CD4-positive, alpha-beta memory T cell (primary cell): ENCODE results near the gene TRAK1. TPM values are rescaled to one million over a fixed set of nuclear protein-coding genes. Genes with fewer than 3 reads are reported as not detected.
A peak's percentile ranks its signal among the peaks of the same experiment; 100 is the strongest.
"Not testable (repeated sequence)": the region's sequence is repeated elsewhere in the genome, so short reads cannot be mapped to it uniquely, and the experiment has no call there.

Source experiments
- CTCF ChIA-PET: fragments of 350-600 bp; sonication (Branson Sonifier 250); formaldehyde crosslinking; loops from one replicate; lab custom pipeline; 2021; ENCODE audit warnings: inconsistent platforms; ENCODE audit not compliant: partially characterized antibody; lab: Charles Lee
- POLR2A ChIA-PET: fragments of 350-600 bp; sonication (Branson Sonifier 250); formaldehyde crosslinking; loops from one replicate; lab custom pipeline; 2021; ENCODE audit not compliant: partially characterized antibody; lab: Charles Lee
- DNase-seq, 5 donors: peaks; one replicate each; pipeline versions ENCODE4 v3.0.0 to v3.0.0-alpha.2; 2020 to 2022; ENCODE audit warnings: mixed read lengths in 1 of 5
- H3K27ac ChIP-seq: one replicate; pipeline ENCODE4 v1.7.0; 2013; ENCODE audit warnings: low read depth, low read length
- H3K27me3 ChIP-seq: 2 replicates; pipeline ENCODE4 v1.7.0; 2013; ENCODE audit warnings: mild to moderate bottlenecking, low read length, moderate library complexity; ENCODE audit not compliant: insufficient read depth
- H3K36me3 ChIP-seq: 2 replicates; pipeline ENCODE4 v1.7.0; 2013; ENCODE audit warnings: mild to moderate bottlenecking, low read length, moderate library complexity; ENCODE audit not compliant: insufficient read depth
- H3K4me1 ChIP-seq: 2 replicates; pipeline ENCODE4 v1.7.0; 2013; ENCODE audit warnings: mild to moderate bottlenecking, low read length, moderate library complexity; ENCODE audit not compliant: insufficient read depth
- H3K4me3 ChIP-seq, 2 donors: one replicate each; pipeline ENCODE4 v1.7.0; 2013; ENCODE audit warnings: low read length in 2 of 2, mild to moderate bottlenecking in 1 of 2
- H3K9me3 ChIP-seq, 2 donors: one replicate each; pipeline ENCODE4 v1.7.0; 2013; ENCODE audit warnings: low read length in 2 of 2, control low read depth in 1 of 2; ENCODE audit not compliant: control insufficient read depth in 1 of 2
- H3K27ac Mint-ChIP-seq, 7 donors: one replicate each; pipeline ENCODE4 v1.8.0; 2020 to 2021; ENCODE audit warnings: mixed read lengths in 7 of 7, mild to moderate bottlenecking in 6 of 7, inconsistent platforms in 3 of 7, moderate library complexity in 3 of 7
- H3K27me3 Mint-ChIP-seq, 2 donors: one replicate each; pipeline ENCODE4 v1.8.0; 2020 to 2021; ENCODE audit warnings: mixed read lengths in 2 of 2
- H3K36me3 Mint-ChIP-seq, 2 donors: one replicate each; pipeline ENCODE4 v1.8.0; 2020 to 2021; ENCODE audit warnings: mixed read lengths in 2 of 2, inconsistent platforms in 1 of 2, mild to moderate bottlenecking in 1 of 2
- H3K4me1 Mint-ChIP-seq, 4 donors: one replicate each; pipeline ENCODE4 v1.8.0; 2020 to 2021; ENCODE audit warnings: mixed read lengths in 4 of 4, mild to moderate bottlenecking in 1 of 4
- H3K4me3 Mint-ChIP-seq, 8 donors: one replicate each; pipeline ENCODE4 v1.8.0; 2020 to 2021; ENCODE audit warnings: mixed read lengths in 8 of 8, mild to moderate bottlenecking in 7 of 8, moderate library complexity in 6 of 8, inconsistent platforms in 3 of 8
- H3K9me3 Mint-ChIP-seq, 8 donors: one replicate each; pipeline ENCODE4 v1.8.0; 2020 to 2021; ENCODE audit warnings: mixed read lengths in 8 of 8, mild to moderate bottlenecking in 5 of 8, inconsistent platforms in 3 of 8, moderate library complexity in 1 of 8
- intact Hi-C: fragments of 100-400 bp; cut with micrococcal nuclease; formaldehyde crosslinking; loops from one replicate; pipeline ENCODE4 v1.15.1; 2023
- polyA plus RNA-seq, 2 donors: library from polyadenylated mRNA; unstranded; fragments of 300-500 nt; fragmentation: Illumina TruSeq; gene quantifications; one replicate each; pipeline ENCODE4 v1.2.3, GENCODE V29; 2021
- total RNA-seq, 2 experiments: library from RNA; stranded (reverse); gene quantifications; one replicate each; pipeline ENCODE4 v1.2.3, GENCODE V29; 2021

Gene TRAK1, protein sequence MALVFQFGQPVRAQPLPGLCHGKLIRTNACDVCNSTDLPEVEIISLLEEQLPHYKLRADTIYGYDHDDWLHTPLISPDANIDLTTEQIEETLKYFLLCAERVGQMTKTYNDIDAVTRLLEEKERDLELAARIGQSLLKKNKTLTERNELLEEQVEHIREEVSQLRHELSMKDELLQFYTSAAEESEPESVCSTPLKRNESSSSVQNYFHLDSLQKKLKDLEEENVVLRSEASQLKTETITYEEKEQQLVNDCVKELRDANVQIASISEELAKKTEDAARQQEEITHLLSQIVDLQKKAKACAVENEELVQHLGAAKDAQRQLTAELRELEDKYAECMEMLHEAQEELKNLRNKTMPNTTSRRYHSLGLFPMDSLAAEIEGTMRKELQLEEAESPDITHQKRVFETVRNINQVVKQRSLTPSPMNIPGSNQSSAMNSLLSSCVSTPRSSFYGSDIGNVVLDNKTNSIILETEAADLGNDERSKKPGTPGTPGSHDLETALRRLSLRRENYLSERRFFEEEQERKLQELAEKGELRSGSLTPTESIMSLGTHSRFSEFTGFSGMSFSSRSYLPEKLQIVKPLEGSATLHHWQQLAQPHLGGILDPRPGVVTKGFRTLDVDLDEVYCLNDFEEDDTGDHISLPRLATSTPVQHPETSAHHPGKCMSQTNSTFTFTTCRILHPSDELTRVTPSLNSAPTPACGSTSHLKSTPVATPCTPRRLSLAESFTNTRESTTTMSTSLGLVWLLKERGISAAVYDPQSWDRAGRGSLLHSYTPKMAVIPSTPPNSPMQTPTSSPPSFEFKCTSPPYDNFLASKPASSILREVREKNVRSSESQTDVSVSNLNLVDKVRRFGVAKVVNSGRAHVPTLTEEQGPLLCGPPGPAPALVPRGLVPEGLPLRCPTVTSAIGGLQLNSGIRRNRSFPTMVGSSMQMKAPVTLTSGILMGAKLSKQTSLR
- total RNA-seq: 10 to 100 TPM; 15.9 to 17.2 TPM
- polyA plus RNA-seq: 10 to 100 TPM in 1 of 2 donors, 1 to 10 TPM in 1; 3.4 to 10.5 TPM

DNA sequence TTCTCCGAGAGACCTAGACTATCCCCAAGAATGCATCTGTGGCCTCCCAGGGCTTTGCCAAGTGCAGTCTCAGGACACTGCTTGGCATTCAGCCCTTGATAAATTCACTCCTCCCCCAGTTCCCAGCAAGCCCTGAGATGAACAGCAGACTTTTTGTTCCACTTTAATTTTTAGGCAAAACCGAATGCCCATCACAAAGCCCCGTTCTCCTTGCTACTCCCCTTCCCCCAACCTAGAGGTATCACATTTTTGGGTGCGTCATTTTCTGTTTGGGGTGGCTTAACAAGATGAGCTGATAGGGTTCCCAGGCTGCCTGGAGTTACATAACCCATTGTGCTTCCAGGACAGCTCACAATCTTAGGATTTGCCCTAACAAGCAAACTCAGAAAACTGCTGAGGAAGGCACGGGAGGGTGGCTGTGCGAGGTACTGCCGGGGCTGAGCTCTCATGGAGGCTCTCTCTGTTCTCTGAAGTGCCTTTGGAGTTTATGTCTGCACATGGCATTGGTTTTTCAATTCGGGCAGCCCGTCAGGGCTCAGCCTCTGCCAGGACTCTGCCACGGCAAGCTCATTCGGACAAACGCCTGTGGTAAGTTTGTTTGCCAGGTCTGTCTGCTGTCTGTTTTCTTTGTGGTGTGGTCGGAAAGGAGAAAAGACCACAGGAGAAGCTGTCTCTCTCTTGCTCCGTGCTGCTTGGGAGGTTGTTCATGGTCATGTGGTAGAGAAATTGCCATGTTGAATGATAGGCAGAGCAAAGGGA is at the start of gene TRAK1:
Gene TRAK1, plus strand, starts transcription at position 385 of the 759 bp plus-strand sequence. Its CDS starts 113 bp downstream, at position 498.
- Mint-ChIP-seq H3K9me3 (peaks cover 0 to 2% (median 0%) of the 10 kb centered on the region in 8 donors), H3K36me3 (peaks cover 35 to 40% of the 10 kb centered on the region in 2 donors), H3K4me1 (peaks cover 19 to 42% (median 20%) of the 10 kb centered on the region in 4 donors), H3K27ac (peak within 1 kb of the TSS; percentile 30 to 89 (median 62)), H3K4me3 (peak within 1 kb of the TSS; percentile 1 to 76 (median 42)), H3K27me3 (no peaks in the 10 kb centered on the region)
- H3K27me3 ChIP-seq: no peaks in the 10 kb centered on the region
- CTCF ChIA-PET: interaction anchor here (9.0 kb wide), 1 partner anchor 8 kb away, joined by 74 read pairs; no protein-coding TSS in a partner anchor
- H3K4me1 ChIP-seq: peaks cover 7% of the 10 kb centered on the region
- no peaks in the 10 kb centered on the region for H3K9me3 ChIP-seq
- no peak within 1 kb of the TSS for H3K4me3 ChIP-seq
- intact Hi-C loops: no loop called here
- no peak within 1 kb of the TSS for H3K27ac ChIP-seq
- peaks cover 5% of the 10 kb centered on the region for H3K36me3 ChIP-seq
- POLR2A ChIA-PET: interaction anchor here (1.3 to 1.8 kb wide), 2 partner anchors 9 to 10 kb away, joined by 4 to 10 read pairs; no protein-coding TSS in a partner anchor
- DNase-seq: no peak

DNA sequence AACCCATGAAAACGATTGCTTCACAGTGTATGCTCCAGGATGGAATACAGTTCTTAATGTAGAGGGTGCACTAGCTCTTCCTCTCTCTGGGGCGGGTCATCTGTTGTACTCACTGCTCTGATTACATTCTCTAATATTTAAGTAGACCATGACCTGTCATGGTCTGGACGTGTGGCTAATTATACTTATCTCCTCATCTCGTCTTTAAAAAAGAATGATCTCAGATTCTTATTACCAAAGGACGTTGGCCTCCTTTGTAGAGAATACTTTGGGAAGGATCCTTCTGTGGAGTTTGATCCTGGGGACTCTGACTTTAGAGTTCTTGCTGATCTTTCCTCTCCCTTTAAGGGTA is 48.4 kb upstream of the TRAK1 start:
- H3K27ac ChIP-seq: no peak overlapping the region
- Mint-ChIP-seq H3K4me3 (no peak overlapping the region), H3K27ac (no peak overlapping the region), H3K4me1 (peaks cover 2 to 18% (median 12%) of the 10 kb centered on the region in 4 donors), H3K27me3 (no peaks in the 10 kb centered on the region), H3K9me3 (no peaks in the 10 kb centered on the region), H3K36me3 (no peaks in the 10 kb centered on the region)
- no peak overlapping the region for H3K4me3 ChIP-seq
- H3K4me1 ChIP-seq: peaks cover 6% of the 10 kb centered on the region
- intact Hi-C loops: no loop called here
- DNase-seq: no peak
- no peaks in the 10 kb centered on the region for H3K36me3 ChIP-seq
- H3K27me3 ChIP-seq: no peaks in the 10 kb centered on the region
- no peaks in the 10 kb centered on the region for H3K9me3 ChIP-seq
- ChIA-PET POLR2A (no interaction called here), CTCF (interaction anchor here (1.1 kb wide), 1 partner anchor 12 kb away, joined by 4 read pairs; no protein-coding TSS in a partner anchor)

DNA sequence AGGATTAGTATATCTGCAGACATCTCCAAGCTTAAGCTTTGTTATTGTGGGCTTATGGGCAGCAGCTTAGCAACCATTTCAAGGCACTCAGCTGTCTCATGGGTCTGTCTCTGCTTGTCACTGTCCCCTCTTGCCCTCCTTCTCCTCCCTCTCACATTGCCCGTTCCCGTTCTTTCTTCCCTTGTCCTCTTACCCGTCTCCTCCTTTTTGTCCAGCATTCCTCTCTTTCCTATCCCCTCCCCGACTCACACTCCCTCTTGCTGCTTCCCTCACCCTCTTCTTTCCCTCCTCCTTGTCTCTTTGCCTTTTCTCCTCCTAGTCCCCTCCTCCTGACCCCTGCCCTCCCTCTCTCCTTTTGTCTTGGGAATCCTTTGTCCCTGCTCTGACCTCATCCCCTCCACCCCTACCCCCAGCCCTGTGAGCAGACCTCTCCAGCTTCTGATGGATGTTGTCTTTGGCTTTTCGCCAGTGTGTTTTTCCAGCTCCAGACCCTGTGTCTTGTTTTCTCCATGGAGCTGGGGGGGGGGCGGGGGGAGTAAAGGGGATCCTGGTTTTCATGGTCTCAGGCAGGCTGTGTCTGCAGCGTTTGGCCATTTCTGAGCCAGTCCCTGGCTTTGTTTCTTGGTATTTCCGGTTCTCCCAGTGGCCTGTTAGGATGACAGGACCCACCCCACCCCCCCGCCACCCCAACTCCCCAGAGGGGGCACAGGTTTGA is 47.9 kb upstream of the TRAK1 start:
- Histone ChIP-seq H3K4me1 (peaks cover 11% of the 10 kb centered on the region), H3K27ac (no peak overlapping the region), H3K36me3 (no peaks in the 10 kb centered on the region), H3K9me3 (no peaks in the 10 kb centered on the region), H3K4me3 (no peak overlapping the region), H3K27me3 (no peaks in the 10 kb centered on the region)
- intact Hi-C loops: no loop called here
- H3K27ac Mint-ChIP-seq: peak overlapping the region in 1 of 7 donors; percentile 17
- H3K4me1 Mint-ChIP-seq: peaks cover 7 to 22% (median 17%) of the 10 kb centered on the region in 4 donors
- H3K4me3 Mint-ChIP-seq: no peak overlapping the region
- no peaks in the 10 kb centered on the region for H3K9me3 Mint-ChIP-seq
- H3K36me3 Mint-ChIP-seq: no peaks in the 10 kb centered on the region
- ChIA-PET POLR2A (no interaction called here), CTCF (interaction anchor here (1.1 to 1.3 kb wide), 2 partner anchors 12 to 38 kb away, joined by 3 to 4 read pairs; no protein-coding TSS in a partner anchor)
- H3K27me3 Mint-ChIP-seq: no peaks in the 10 kb centered on the region
- no peak for DNase-seq

DNA sequence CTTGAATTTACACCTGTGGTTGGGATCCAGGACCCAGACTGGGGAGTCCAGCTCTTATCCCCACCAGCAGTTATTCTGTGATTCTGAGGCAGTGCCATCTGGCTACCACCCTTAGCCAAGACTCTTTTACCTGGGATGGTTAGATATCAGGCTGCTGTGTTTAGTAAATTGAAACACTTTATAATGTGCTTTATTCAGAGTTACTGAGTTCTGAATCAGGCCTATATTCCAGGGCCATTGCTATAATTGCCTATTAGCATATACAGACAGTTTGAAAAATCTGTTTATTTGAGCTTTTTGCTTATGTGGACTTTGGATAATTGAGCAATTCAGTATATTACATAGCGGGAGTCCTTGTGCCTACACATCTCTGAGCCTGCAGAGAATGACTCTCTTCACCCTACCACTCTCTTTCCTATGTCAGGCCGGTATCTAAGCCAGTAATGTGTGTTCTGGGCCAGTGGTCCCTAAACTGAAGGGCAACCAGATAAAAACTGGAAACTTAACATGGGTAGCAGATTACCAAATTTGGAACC is 45.4 kb upstream of the TRAK1 start:
- Mint-ChIP-seq H3K4me3 (no peak overlapping the region), H3K9me3 (no peaks in the 10 kb centered on the region), H3K4me1 (peaks cover 12 to 35% (median 23%) of the 10 kb centered on the region in 4 donors), H3K36me3 (no peaks in the 10 kb centered on the region), H3K27ac (no peak overlapping the region), H3K27me3 (no peaks in the 10 kb centered on the region)
- intact Hi-C loops: no loop called here
- peaks cover 18% of the 10 kb centered on the region for H3K4me1 ChIP-seq
- no peaks in the 10 kb centered on the region for H3K27me3 ChIP-seq
- CTCF ChIA-PET: interaction anchor here (0.9 to 1.5 kb wide), 2 partner anchors 42 to 115 kb away, joined by 3 read pairs; no protein-coding TSS in a partner anchor
- no peak for DNase-seq
- H3K36me3 ChIP-seq: no peaks in the 10 kb centered on the region
- no peak overlapping the region for H3K4me3 ChIP-seq
- H3K27ac ChIP-seq: no peak overlapping the region
- POLR2A ChIA-PET: no interaction called here
- no peaks in the 10 kb centered on the region for H3K9me3 ChIP-seq

DNA sequence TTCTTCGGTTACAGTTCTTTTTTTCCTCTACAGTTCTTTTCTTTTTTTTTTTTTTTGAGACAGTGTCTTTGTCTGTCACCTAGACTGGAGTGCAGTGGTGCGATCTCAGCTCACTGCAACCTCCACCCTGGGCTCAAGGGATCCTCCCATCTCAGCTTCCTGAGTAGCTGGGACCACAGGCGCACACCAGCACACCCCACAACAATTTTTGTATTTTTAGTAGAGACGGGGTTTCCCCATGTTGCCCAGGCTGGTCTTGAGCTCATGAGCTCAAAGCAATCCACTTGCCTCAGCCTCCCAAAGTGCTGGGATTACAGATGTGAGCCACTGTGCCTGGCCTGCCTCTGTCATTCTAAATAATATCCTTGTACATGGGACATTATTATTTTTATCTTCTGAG is 42.6 kb upstream of the TRAK1 start:
- H3K4me1 ChIP-seq: peaks cover 18% of the 10 kb centered on the region
- peak overlapping the region in 2 of 7 donors; percentile 51 to 66 for H3K27ac Mint-ChIP-seq
- DNase-seq: peak in 1 of 5 donors; percentile 5
- intact Hi-C loops, POLR2A ChIA-PET, H3K27me3 Mint-ChIP-seq, H3K27ac ChIP-seq, H3K9me3 Mint-ChIP-seq, H3K4me3 ChIP-seq, H3K27me3 ChIP-seq, H3K9me3 ChIP-seq, H3K36me3 ChIP-seq, H3K36me3 Mint-ChIP-seq: not testable (repeated sequence)
- H3K4me3 Mint-ChIP-seq: peak overlapping the region in 2 of 8 donors; percentile 38 to 40
- H3K4me1 Mint-ChIP-seq: peaks cover 12 to 42% (median 25%) of the 10 kb centered on the region in 4 donors
- CTCF ChIA-PET: interaction anchor here (0.8 kb wide), 1 partner anchor 15 kb away, joined by 3 read pairs; no protein-coding TSS in a partner anchor

DNA sequence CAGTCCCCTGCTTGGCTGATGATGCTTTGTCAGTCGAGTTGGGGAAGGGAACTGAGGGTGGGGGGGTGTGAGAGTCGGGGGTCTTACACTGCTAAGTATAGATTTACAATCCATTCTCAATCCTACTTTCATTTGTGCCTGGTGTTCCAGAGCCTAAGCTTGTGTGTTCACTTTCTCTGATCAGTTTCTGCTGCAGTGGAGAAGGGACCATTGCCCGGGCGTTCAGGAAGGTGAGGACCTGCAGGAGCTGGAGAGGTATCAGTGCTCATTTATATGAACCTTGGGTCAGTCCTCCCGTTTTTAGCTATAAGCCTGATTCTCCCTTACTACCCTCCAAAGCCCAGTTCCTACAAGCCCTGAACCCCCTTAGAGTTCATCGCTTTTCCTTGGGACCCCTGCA is 41.0 kb upstream of the TRAK1 start:
- no peak overlapping the region for H3K27ac ChIP-seq
- H3K9me3 ChIP-seq: no peaks in the 10 kb centered on the region
- ChIA-PET POLR2A (no interaction called here), CTCF (interaction anchor here (0.9 kb wide), 1 partner anchor 50 kb away, joined by 4 read pairs; no protein-coding TSS in a partner anchor)
- DNase-seq: no peak
- H3K27me3 Mint-ChIP-seq: no peaks in the 10 kb centered on the region
- no peaks in the 10 kb centered on the region for H3K27me3 ChIP-seq
- no peak overlapping the region for H3K27ac Mint-ChIP-seq
- peaks cover 12 to 49% (median 28%) of the 10 kb centered on the region in 4 donors for H3K4me1 Mint-ChIP-seq
- H3K9me3 Mint-ChIP-seq: no peaks in the 10 kb centered on the region
- H3K36me3 ChIP-seq: no peaks in the 10 kb centered on the region
- H3K4me1 ChIP-seq: peaks cover 18% of the 10 kb centered on the region
- H3K4me3 ChIP-seq: no peak overlapping the region
- no peak overlapping the region for H3K4me3 Mint-ChIP-seq
- H3K36me3 Mint-ChIP-seq: no peaks in the 10 kb centered on the region
- intact Hi-C loops: no loop called here
